Caco-2 (cell line): Measurements from ENCODE around the gene SLC32A1. TPM values are rescaled to one million over a fixed set of nuclear protein-coding genes. Genes with fewer than 3 reads are reported as not detected.

Source experiments
- BruUV-seq: library from RNA; stranded (reverse); fragments of 400-500 nt; replicated peaks from 2 replicates; lab custom pipeline; 2021; lab: Mats Ljungman, UMichigan
- CTCF ChIA-PET: fragments of 300-600 bp; sonication (Branson Sonifier 250); formaldehyde crosslinking; loops from one replicate; lab custom pipeline; 2022; ENCODE audit warnings: antibody characterized with exemption; lab: Charles Lee
- POLR2A ChIA-PET: fragments of 300-600 bp; sonication (Branson Sonifier 250); formaldehyde crosslinking; loops from one replicate; lab custom pipeline; 2022; ENCODE audit warnings: antibody characterized with exemption; lab: Charles Lee
- DNase-seq, 2 experiments: peaks; one replicate each; pipeline versions ENCODE4 v3.0.0 to v3.0.0-alpha.2; 2020 to 2022
- H3K27me3 ChIP-seq: replicated peaks from 2 replicates; pipeline ENCODE4 v1.6.0; 2011; ENCODE audit warnings: low read length; ENCODE audit not compliant: control insufficient read depth, insufficient read depth
- H3K36me3 ChIP-seq: 2 replicates; pipeline ENCODE4 v1.5.1; 2011; ENCODE audit warnings: low read length; ENCODE audit not compliant: control insufficient read depth, insufficient read depth
- H3K4me1 ChIP-seq: fragments of 250-450 bp; sonication (Bioruptor Pico); 2 replicates; pipeline ENCODE4 v1.5.1; 2020; ENCODE audit warnings: mild to moderate bottlenecking
- H3K4me3 ChIP-seq: 2 replicates; pipeline ENCODE4 v1.5.1; 2011; ENCODE audit warnings: low read depth, mild to moderate bottlenecking, control low read depth, low read length
- H3K9me3 ChIP-seq: fragments of 250-450 bp; sonication (Bioruptor Pico); 2 replicates; pipeline ENCODE4 v1.5.1; 2020; ENCODE audit warnings: mild to moderate bottlenecking, moderate library complexity
- H3K27ac Mint-ChIP-seq: one replicate; pipeline ENCODE4 v1.8.0; 2022; ENCODE audit warnings: mixed read lengths; ENCODE audit not compliant: unreplicated experiment
- H3K27me3 Mint-ChIP-seq: one replicate; pipeline ENCODE4 v1.8.0; 2022; ENCODE audit warnings: mixed read lengths; ENCODE audit not compliant: insufficient read depth, unreplicated experiment
- H3K36me3 Mint-ChIP-seq: one replicate; pipeline ENCODE4 v1.8.0; 2022; ENCODE audit warnings: mild to moderate bottlenecking, mixed read lengths; ENCODE audit not compliant: insufficient read depth, unreplicated experiment
- H3K4me1 Mint-ChIP-seq: one replicate; pipeline ENCODE4 v1.8.0; 2022; ENCODE audit warnings: low read depth, mixed read lengths; ENCODE audit not compliant: unreplicated experiment
- H3K4me3 Mint-ChIP-seq: one replicate; pipeline ENCODE4 v1.8.0; 2022; ENCODE audit warnings: mild to moderate bottlenecking, moderate library complexity, mixed read lengths; ENCODE audit not compliant: unreplicated experiment
- H3K9me3 Mint-ChIP-seq: one replicate; pipeline ENCODE4 v1.8.0; 2022; ENCODE audit warnings: mixed read lengths; ENCODE audit not compliant: unreplicated experiment
- intact Hi-C: fragments of 100-400 bp; cut with micrococcal nuclease; formaldehyde crosslinking; loops from one replicate; pipeline ENCODE4 v1.10.0; 2022; ENCODE audit not compliant: unreplicated experiment
- total RNA-seq: library from RNA; stranded (reverse); gene quantifications from 2 replicates; pipeline ENCODE4 v1.2.3, GENCODE V29; 2022
- TF ChIP-seq, protein P1 (sequence below), 2 experiments: fragments of 200-600 bp in 1 of 2; IDR thresholded peaks; 1 replicate in 1 of 2; 2 replicates in 1 of 2; pipeline versions ENCODE4 v1.5.1 to v1.8.0; 2011 to 2022; ENCODE audit warnings: antibody characterized with exemption in 1 of 2, control low read depth in 1 of 2, inconsistent platforms in 1 of 2, low read depth in 1 of 2, low read length in 1 of 2, mild to moderate bottlenecking in 1 of 2, moderate library complexity in 1 of 2; ENCODE audit not compliant: insufficient read depth in 1 of 2, severe bottlenecking in 1 of 2, unreplicated experiment in 1 of 2

The SLC32A1 gene
- total RNA-seq, 1 experiment from 2014 or later: not detected

DNA sequence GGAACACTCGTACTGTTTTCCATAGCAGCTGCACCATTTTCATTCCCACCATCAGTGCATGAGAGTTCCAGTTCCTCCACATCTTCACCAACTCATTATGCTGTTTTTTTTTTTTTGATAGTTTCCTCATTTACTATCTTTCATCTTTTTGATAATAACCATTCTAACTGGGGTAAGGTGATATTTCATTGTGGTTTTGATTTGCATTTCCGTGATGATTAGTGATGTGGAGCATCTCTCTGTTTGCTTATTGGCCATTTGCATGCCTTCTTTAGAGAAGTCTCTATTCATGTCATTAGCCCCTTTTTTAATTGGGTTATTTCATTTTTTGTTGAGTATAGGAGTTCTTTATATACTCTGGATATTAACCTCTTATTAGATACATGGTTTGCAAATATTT is 49.9 kb downstream of the SLC32A1 start:
- H3K36me3 ChIP-seq: peaks cover 6% of the 10 kb centered on the region
- Mint-ChIP-seq H3K27ac (no peak overlapping the region), H3K27me3 (no peaks in the 10 kb centered on the region), H3K4me1 (no peaks in the 10 kb centered on the region), H3K9me3 (no peaks in the 10 kb centered on the region), H3K36me3 (peaks cover 25% of the 10 kb centered on the region), H3K4me3 (no peak overlapping the region)
- intact Hi-C loops: no loop called here
- DNase-seq: no peak
- BruUV-seq: no TSS peak
- peaks cover 4% of the 10 kb centered on the region for H3K4me1 ChIP-seq
- POLR2A ChIA-PET: no interaction called here
- TF ChIP-seq, protein P1, sequence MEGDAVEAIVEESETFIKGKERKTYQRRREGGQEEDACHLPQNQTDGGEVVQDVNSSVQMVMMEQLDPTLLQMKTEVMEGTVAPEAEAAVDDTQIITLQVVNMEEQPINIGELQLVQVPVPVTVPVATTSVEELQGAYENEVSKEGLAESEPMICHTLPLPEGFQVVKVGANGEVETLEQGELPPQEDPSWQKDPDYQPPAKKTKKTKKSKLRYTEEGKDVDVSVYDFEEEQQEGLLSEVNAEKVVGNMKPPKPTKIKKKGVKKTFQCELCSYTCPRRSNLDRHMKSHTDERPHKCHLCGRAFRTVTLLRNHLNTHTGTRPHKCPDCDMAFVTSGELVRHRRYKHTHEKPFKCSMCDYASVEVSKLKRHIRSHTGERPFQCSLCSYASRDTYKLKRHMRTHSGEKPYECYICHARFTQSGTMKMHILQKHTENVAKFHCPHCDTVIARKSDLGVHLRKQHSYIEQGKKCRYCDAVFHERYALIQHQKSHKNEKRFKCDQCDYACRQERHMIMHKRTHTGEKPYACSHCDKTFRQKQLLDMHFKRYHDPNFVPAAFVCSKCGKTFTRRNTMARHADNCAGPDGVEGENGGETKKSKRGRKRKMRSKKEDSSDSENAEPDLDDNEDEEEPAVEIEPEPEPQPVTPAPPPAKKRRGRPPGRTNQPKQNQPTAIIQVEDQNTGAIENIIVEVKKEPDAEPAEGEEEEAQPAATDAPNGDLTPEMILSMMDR (IDR thresholded peaks at IDR 0.05; ENCODE audit: insufficient read depth in 1 of 2, low read depth in 1 of 2, low read length in 1 of 2, severe bottlenecking in 1 of 2, unreplicated experiment in 1 of 2): no peak
- H3K4me3 ChIP-seq: no peak overlapping the region
- no peaks in the 10 kb centered on the region for H3K27me3 ChIP-seq
- CTCF ChIA-PET: no interaction called here
- no peaks in the 10 kb centered on the region for H3K9me3 ChIP-seq

DNA sequence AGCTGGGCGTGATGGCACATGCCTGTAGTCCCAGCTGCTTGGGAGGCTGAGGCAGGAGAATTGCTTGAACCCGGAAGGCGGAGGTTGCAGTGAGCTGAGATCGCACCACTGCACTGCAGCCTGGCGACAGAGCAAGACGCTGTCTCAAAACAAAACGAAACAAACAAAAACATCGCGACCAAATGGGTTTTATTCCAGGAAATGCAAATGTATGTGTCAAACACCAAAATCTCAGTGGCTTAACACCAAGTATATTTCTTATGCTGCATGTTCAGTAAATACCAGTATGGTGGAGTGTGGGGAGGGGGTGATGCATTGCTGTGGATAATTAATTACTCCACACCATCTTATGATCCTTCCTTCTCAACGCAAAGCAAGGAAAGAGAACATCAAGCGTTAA is 52.1 kb downstream of the SLC32A1 start:
- Histone ChIP-seq H3K4me3 (no peak overlapping the region), H3K36me3 (peaks cover 3% of the 10 kb centered on the region), H3K27me3 (no peaks in the 10 kb centered on the region), H3K4me1 (peaks cover 18% of the 10 kb centered on the region), H3K9me3 (no peaks in the 10 kb centered on the region)
- BruUV-seq: no TSS peak
- Mint-ChIP-seq H3K4me1 (peaks cover 10% of the 10 kb centered on the region), H3K4me3 (no peak overlapping the region), H3K27ac (no peak overlapping the region), H3K27me3 (no peaks in the 10 kb centered on the region), H3K9me3 (no peaks in the 10 kb centered on the region), H3K36me3 (peaks cover 25% of the 10 kb centered on the region)
- TF ChIP-seq, protein P1 (IDR thresholded peaks at IDR 0.05; ENCODE audit: insufficient read depth in 1 of 2, low read depth in 1 of 2, low read length in 1 of 2, severe bottlenecking in 1 of 2, unreplicated experiment in 1 of 2): no peak
- DNase-seq: no peak
- POLR2A ChIA-PET: no interaction called here
- CTCF ChIA-PET: no interaction called here
- intact Hi-C loops: no loop called here

Other genes with a start within 250 kb of the SLC32A1 start
- not detected in 2 replicates for gene ADIG, start 143.3 kb upstream of the SLC32A1 start, total RNA-seq
- gene ARHGAP40, start 122.7 kb upstream of the SLC32A1 start, total RNA-seq: 0.14 TPM in 1 of 2 replicates, not detected in the other
- gene ACTR5, start 24.0 kb downstream of the SLC32A1 start, total RNA-seq: 18.2 and 20.0 TPM in 2 replicates
- not detected in 2 replicates for gene PPP1R16B, start 81.2 kb downstream of the SLC32A1 start, total RNA-seq
- 82.4 and 86.3 TPM in 2 replicates for gene FAM83D, start 201.9 kb downstream of the SLC32A1 start, total RNA-seq
- 25.0 and 29.5 TPM in 2 replicates for gene DHX35, start 237.9 kb downstream of the SLC32A1 start, total RNA-seq